H9 (cell line): ENCODE results near the gene TBC1D10B. TPM values are rescaled to one million over a fixed set of nuclear protein-coding genes. Genes with fewer than 3 reads are reported as not detected.
A peak's percentile ranks its signal among the peaks of the same experiment; 100 is the strongest.

Source experiments
- DNase-seq: peaks from one replicate; pipeline ENCODE4 v3.0.0-alpha.2; 2017
- H2AFZ ChIP-seq: one replicate; pipeline ENCODE4 v1.6.1; 2013; ENCODE audit warnings: mild to moderate bottlenecking, low read length, control low read depth, moderate library complexity
- H2AK5ac ChIP-seq: 2 replicates; pipeline ENCODE4 v1.6.1; 2013; ENCODE audit warnings: low read length, control low read depth, mixed read lengths; ENCODE audit not compliant: insufficient read length
- H2BK120ac ChIP-seq: one replicate; pipeline ENCODE4 v1.6.1; 2013; ENCODE audit warnings: low read depth, mild to moderate bottlenecking, low read length, control low read depth, inconsistent platforms; ENCODE audit not compliant: poor library complexity, severe bottlenecking
- H2BK12ac ChIP-seq: 2 replicates; pipeline ENCODE4 v1.6.1; 2013; ENCODE audit warnings: low read length, control low read depth, mixed read lengths, low read depth; ENCODE audit not compliant: insufficient read length
- H2BK15ac ChIP-seq: 2 replicates; pipeline ENCODE4 v1.6.1; 2013; ENCODE audit warnings: low read depth, low read length, control low read depth
- H2BK20ac ChIP-seq: one replicate; pipeline ENCODE4 v1.6.1; 2013; ENCODE audit warnings: low read depth, mild to moderate bottlenecking, low read length, control low read depth, inconsistent platforms; ENCODE audit not compliant: poor library complexity, severe bottlenecking
- H2BK5ac ChIP-seq: 2 replicates; pipeline ENCODE4 v1.6.1; 2013; ENCODE audit warnings: low read length, control low read depth, mixed read lengths; ENCODE audit not compliant: insufficient read length
- H3K14ac ChIP-seq: 2 replicates; pipeline ENCODE4 v1.6.1; 2013; ENCODE audit warnings: low read length, control low read depth; ENCODE audit not compliant: insufficient read depth
- H3K18ac ChIP-seq: 2 replicates; pipeline ENCODE4 v1.6.1; 2013; ENCODE audit warnings: low read depth, mild to moderate bottlenecking, mixed read lengths, low read length, control low read depth; ENCODE audit not compliant: insufficient read length
- H3K23ac ChIP-seq: 2 replicates; pipeline ENCODE4 v1.6.1; 2013; ENCODE audit warnings: low read length, control low read depth, mixed read lengths, low read depth; ENCODE audit not compliant: insufficient read length
- H3K23me2 ChIP-seq: 2 replicates; pipeline ENCODE4 v1.6.1; 2013; ENCODE audit warnings: low read depth, mild to moderate bottlenecking, mixed read lengths, low read length, control low read depth; ENCODE audit not compliant: insufficient read length, poor library complexity, severe bottlenecking
- H3K27ac ChIP-seq: 2 replicates; pipeline ENCODE4 v1.5.1; 2013; ENCODE audit warnings: low read length, control low read depth, mixed read lengths, low read depth; ENCODE audit not compliant: insufficient read length
- H3K27me3 ChIP-seq: 2 replicates; pipeline ENCODE4 v1.6.1; 2013; ENCODE audit warnings: low read length, control low read depth, inconsistent platforms; ENCODE audit not compliant: insufficient read depth
- H3K4ac ChIP-seq: 2 replicates; pipeline ENCODE4 v1.6.1; 2013; ENCODE audit warnings: low read depth, mild to moderate bottlenecking, control low read depth, inconsistent platforms, low read length, moderate library complexity
- H3K4me1 ChIP-seq: 2 replicates; pipeline ENCODE4 v1.6.1; 2013; ENCODE audit warnings: low read length, control low read depth, inconsistent platforms; ENCODE audit not compliant: insufficient read depth
- H3K4me2 ChIP-seq: 2 replicates; pipeline ENCODE4 v1.6.1; 2013; ENCODE audit warnings: low read length, control low read depth, mixed read lengths; ENCODE audit not compliant: insufficient read length, insufficient read depth
- H3K56ac ChIP-seq: 2 replicates; pipeline ENCODE4 v1.6.1; 2013; ENCODE audit warnings: low read depth, mild to moderate bottlenecking, mixed read lengths, low read length, control low read depth; ENCODE audit not compliant: insufficient read length
- H3K79me1 ChIP-seq: 2 replicates; pipeline ENCODE4 v1.6.1; 2013; ENCODE audit warnings: low read depth, mild to moderate bottlenecking, moderate library complexity, low read length, control low read depth, inconsistent platforms; ENCODE audit not compliant: insufficient read depth, poor library complexity, severe bottlenecking
- H3K79me2 ChIP-seq: 2 replicates; pipeline ENCODE4 v1.6.1; 2013; ENCODE audit warnings: low read length, control low read depth, inconsistent platforms; ENCODE audit not compliant: insufficient read depth
- H3K9ac ChIP-seq: 2 replicates; pipeline ENCODE4 v1.6.1; 2013; ENCODE audit warnings: low read length, control low read depth, mixed read lengths; ENCODE audit not compliant: insufficient read length; ENCODE audit errors: extremely low read depth
- H3K9me3 ChIP-seq: one replicate; pipeline ENCODE4 v1.6.1; 2013; ENCODE audit warnings: low read depth, low read length, inconsistent platforms; ENCODE audit not compliant: control insufficient read depth
- H3T11ph ChIP-seq: one replicate; pipeline ENCODE4 v1.6.1; 2013; ENCODE audit warnings: mild to moderate bottlenecking, low read length, control low read depth, inconsistent platforms
- H4K20me1 ChIP-seq: one replicate; pipeline ENCODE4 v1.6.1; 2013; ENCODE audit not compliant: control insufficient read depth, insufficient read length, insufficient read depth
- H4K5ac ChIP-seq: 2 replicates; pipeline ENCODE4 v1.6.1; 2013; ENCODE audit warnings: low read depth, mild to moderate bottlenecking, mixed read lengths, low read length, control low read depth; ENCODE audit not compliant: insufficient read length
- H4K8ac ChIP-seq: replicated peaks from 2 replicates; pipeline ENCODE4 v1.6.1; 2013; ENCODE audit warnings: low read length, control low read depth, mixed read lengths, low read depth; ENCODE audit not compliant: insufficient read length
- H4K91ac ChIP-seq: 2 replicates; pipeline ENCODE4 v1.6.1; 2013; ENCODE audit warnings: low read depth, mild to moderate bottlenecking, moderate library complexity, mixed read lengths, low read length, control low read depth; ENCODE audit not compliant: insufficient read length
- H3K27ac Mint-ChIP-seq, 3 experiments: 2 replicates in 2 of 3; 3 replicates in 1 of 3; pipeline ENCODE4 v1.8.0; 2020 to 2021; ENCODE audit warnings: mixed read lengths in 3 of 3, mild to moderate bottlenecking in 1 of 3, moderate library complexity in 1 of 3
- H3K27me3 Mint-ChIP-seq: 2 replicates; pipeline ENCODE4 v1.8.0; 2021; ENCODE audit warnings: low read depth, mild to moderate bottlenecking, moderate library complexity, mixed read lengths
- H3K36me3 Mint-ChIP-seq, 3 experiments: 2 replicates in 2 of 3; 3 replicates in 1 of 3; pipeline ENCODE4 v1.8.0; 2020 to 2021; ENCODE audit warnings: low read depth in 3 of 3, mixed read lengths in 3 of 3; ENCODE audit not compliant: insufficient read depth in 1 of 3
- H3K4me1 Mint-ChIP-seq, 2 experiments: 2 replicates each; pipeline ENCODE4 v1.8.0; 2020; ENCODE audit warnings: mixed read lengths in 2 of 2
- H3K4me3 Mint-ChIP-seq, 2 experiments: 2 replicates in 1 of 2; 3 replicates in 1 of 2; pipeline ENCODE4 v1.8.0; 2020 to 2021; ENCODE audit warnings: mild to moderate bottlenecking in 2 of 2, mixed read lengths in 2 of 2, moderate library complexity in 1 of 2
- H3K9me3 Mint-ChIP-seq, 2 experiments: 2 replicates in 1 of 2; 3 replicates in 1 of 2; pipeline ENCODE4 v1.8.0; 2020; ENCODE audit warnings: mild to moderate bottlenecking in 2 of 2, mixed read lengths in 2 of 2, moderate library complexity in 1 of 2
- WGBS: extraction: QIAGEN DNeasy Blood & Tissue Kit; methylation state at CpG from one replicate; pipeline ENCODE4 v1.1.7; 2013; ENCODE audit warnings: missing lambda C conversion rate, low lambda C conversion rate, mixed read lengths; ENCODE audit not compliant: insufficient read length; ENCODE audit errors: extremely low coverage; 5-methylcytosine and 5-hydroxymethylcytosine counted together
- total RNA-seq: library from RNA; stranded (reverse); gene quantifications from 2 replicates; pipeline ENCODE4 v1.2.1, GENCODE V29; 2021
- TF ChIP-seq, protein P1 (sequence below): fragments of 200-600 bp; sonication (generic); conservative IDR thresholded peaks from 3 replicates; pipeline ENCODE4 v1.8.0; 2021; ENCODE audit warnings: antibody characterized with exemption, mild to moderate bottlenecking

Gene TBC1D10B
- total RNA-seq, 1 experiment from 2014 or later = 25.6 TPM

- Histone ChIP-seq H2BK12ac (no peak overlapping the region), H3K4ac (no peak overlapping the region), H3K14ac (no peak overlapping the region), H3K27me3 (no peaks in the 10 kb centered on the region), H3K4me2 (peak overlapping the region; percentile 80), H3K4me1 (peaks cover 6% of the 10 kb centered on the region), H3K56ac (no peak overlapping the region), H4K5ac (no peak overlapping the region), H2BK120ac (no peak overlapping the region), H2BK20ac (no peak overlapping the region), H3K18ac (no peak overlapping the region), H3K23ac (no peak overlapping the region), H3T11ph (no peak overlapping the region), H3K9ac (peak overlapping the region; percentile 34), H2BK15ac (no peak overlapping the region), H3K79me2 (no peaks in the 10 kb centered on the region; the same call in none of the 2 replicates), H3K79me1 (peaks cover 3% of the 10 kb centered on the region), H2AFZ (no peak overlapping the region), H4K8ac (no peak overlapping the region), H4K91ac (no peak overlapping the region), H3K9me3 (no peaks in the 10 kb centered on the region), H3K27ac (no peak overlapping the region), H2BK5ac (no peak overlapping the region), H4K20me1 (no peaks in the 10 kb centered on the region), H2AK5ac (no peak overlapping the region), H3K23me2 (peaks cover 10% of the 10 kb centered on the region)
- no CpG with 5 or more reads among the region's 4 CpGs for WGBS
- peaks cover 6 to 16% (median 15%) of the 10 kb centered on the region in 3 experiments; a peak in 6 of 7 replicates for H3K36me3 Mint-ChIP-seq
- H3K27me3 Mint-ChIP-seq = peaks cover 2% of the 10 kb centered on the region; the same call in 1 of the 2 replicates
- peaks cover 0 to 3% of the 10 kb centered on the region in 2 experiments; a peak in 3 of 5 replicates for H3K9me3 Mint-ChIP-seq
- peak overlapping the region in 1 of 3 experiments; percentile 64; a peak in 1 of 7 replicates for H3K27ac Mint-ChIP-seq
- peak overlapping the region; percentile 75 to 84 for H3K4me3 Mint-ChIP-seq
- no peak for DNase-seq
- H3K4me1 Mint-ChIP-seq = peaks cover 32 to 34% of the 10 kb centered on the region in 2 experiments
- TF ChIP-seq, protein P1, sequence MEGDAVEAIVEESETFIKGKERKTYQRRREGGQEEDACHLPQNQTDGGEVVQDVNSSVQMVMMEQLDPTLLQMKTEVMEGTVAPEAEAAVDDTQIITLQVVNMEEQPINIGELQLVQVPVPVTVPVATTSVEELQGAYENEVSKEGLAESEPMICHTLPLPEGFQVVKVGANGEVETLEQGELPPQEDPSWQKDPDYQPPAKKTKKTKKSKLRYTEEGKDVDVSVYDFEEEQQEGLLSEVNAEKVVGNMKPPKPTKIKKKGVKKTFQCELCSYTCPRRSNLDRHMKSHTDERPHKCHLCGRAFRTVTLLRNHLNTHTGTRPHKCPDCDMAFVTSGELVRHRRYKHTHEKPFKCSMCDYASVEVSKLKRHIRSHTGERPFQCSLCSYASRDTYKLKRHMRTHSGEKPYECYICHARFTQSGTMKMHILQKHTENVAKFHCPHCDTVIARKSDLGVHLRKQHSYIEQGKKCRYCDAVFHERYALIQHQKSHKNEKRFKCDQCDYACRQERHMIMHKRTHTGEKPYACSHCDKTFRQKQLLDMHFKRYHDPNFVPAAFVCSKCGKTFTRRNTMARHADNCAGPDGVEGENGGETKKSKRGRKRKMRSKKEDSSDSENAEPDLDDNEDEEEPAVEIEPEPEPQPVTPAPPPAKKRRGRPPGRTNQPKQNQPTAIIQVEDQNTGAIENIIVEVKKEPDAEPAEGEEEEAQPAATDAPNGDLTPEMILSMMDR = no peak
These were observed 1.6 kb downstream of the TBC1D10B start for GRCh38 chr16:30368792-30369090.
